Measurements from ENCODE around the gene INF2.

GRCh38 chr14:104721505-104722431 is 32.4 kb downstream of the INF2 start:
- TF ChIP-seq CTCF (optimal IDR thresholded peaks at IDR 0.05 in 1 of 3, IDR thresholded peaks at IDR 0.05 in 1 of 3, conservative IDR thresholded peaks at IDR 0.05 in 1 of 3; ENCODE audit: extremely low read depth in 1 of 3, insufficient read depth in 2 of 3, low read length in 3 of 3) = no peak
- TF ChIP-seq EZH2 (IDR thresholded peaks at IDR 0.05; ENCODE audit: low read length) = no peak

Measured in keratinocyte (primary cell).